ENCODE data around the gene KHDC3L.

KHDC3L gene

Small RNA genes lying within 50 kb of the gene (small RNA-seq; reads per million reads assigned to genes)
- 0.05 to 1.4 reads per million in 2 experiments for gene RPL39P3

Measured in SK-N-DZ (cell line).